IMR-90 (cell line): ENCODE measurements around the gene BAG1. TPM values are rescaled to one million over a fixed set of nuclear protein-coding genes. Genes with fewer than 3 reads are reported as not detected.

Experiments used
- ATAC-seq: fragments of 200-7000 bp; cut with Tn5 transposase; 2 replicates; pipeline ENCODE4 v1.9.1; 2020; ENCODE audit warnings: low read depth, mild to moderate bottlenecking, moderate library complexity
- BruUV-seq: library from RNA; stranded (reverse); fragments of 400-500 nt; replicated peaks from 2 replicates; lab custom pipeline; 2021; lab: Mats Ljungman, UMichigan
- CTCF ChIA-PET: fragments of 300-600 bp; formaldehyde crosslinking; extraction: SDS; loops from one replicate; lab custom pipeline; 2021; ENCODE audit warnings: antibody characterized with exemption; lab: Yijun Ruan, JAX
- POLR2A ChIA-PET: fragments of 300-600 bp; sonication (Branson Sonifier 250); formaldehyde crosslinking; loops from one replicate; lab custom pipeline; 2022; ENCODE audit warnings: antibody characterized with exemption; ENCODE audit not compliant: unreplicated experiment; lab: Charles Lee
- DNase-seq: peaks from one replicate; pipeline ENCODE4 v3.0.0; 2013
- H2AFZ ChIP-seq: replicated peaks from 2 replicates; pipeline ENCODE3; 2013; ENCODE audit warnings: low read length, mild to moderate bottlenecking; ENCODE audit not compliant: poor library complexity
- H2AK5ac ChIP-seq: 2 replicates; pipeline ENCODE4 v1.6.1; 2013; ENCODE audit warnings: low read depth, low read length, inconsistent platforms
- H2AK9ac ChIP-seq: replicated peaks from 2 replicates; pipeline ENCODE3; 2013; ENCODE audit warnings: mild to moderate bottlenecking, low read depth, low read length, moderate library complexity; ENCODE audit not compliant: poor library complexity
- H2BK120ac ChIP-seq: 2 replicates; pipeline ENCODE4 v1.6.1; 2013; ENCODE audit warnings: low read depth, low read length, inconsistent platforms
- H2BK15ac ChIP-seq: 3 replicates; pipeline ENCODE4 v1.6.1; 2013; ENCODE audit warnings: low read depth, low read length, inconsistent platforms
- H2BK20ac ChIP-seq: 2 replicates; pipeline ENCODE4 v1.6.1; 2013; ENCODE audit warnings: low read depth, mild to moderate bottlenecking, inconsistent platforms, low read length, moderate library complexity
- H2BK5ac ChIP-seq: 2 replicates; pipeline ENCODE4 v1.6.1; 2013; ENCODE audit warnings: mild to moderate bottlenecking, low read depth, low read length, inconsistent platforms; ENCODE audit not compliant: poor library complexity, severe bottlenecking
- H3K14ac ChIP-seq: replicated peaks from 2 replicates; pipeline ENCODE4 v1.6.1; 2013; ENCODE audit warnings: low read depth, low read length, inconsistent platforms
- H3K18ac ChIP-seq: 2 replicates; pipeline ENCODE4 v1.6.1; 2013; ENCODE audit warnings: low read depth, low read length, control low read depth
- H3K23ac ChIP-seq: 2 replicates; pipeline ENCODE4 v1.6.1; 2013; ENCODE audit warnings: low read depth, low read length, inconsistent platforms
- H3K27ac ChIP-seq: 2 replicates; pipeline ENCODE4 v1.5.1; 2013; ENCODE audit warnings: mild to moderate bottlenecking, control low read depth, low read length; ENCODE audit not compliant: insufficient read depth
- H3K27me3 ChIP-seq: 2 replicates; pipeline ENCODE4 v1.6.1; 2013; ENCODE audit warnings: low read length; ENCODE audit not compliant: control insufficient read depth, insufficient read depth
- H3K36me3 ChIP-seq: 2 replicates; pipeline ENCODE4 v1.6.1; 2013; ENCODE audit warnings: low read length, mixed read lengths; ENCODE audit not compliant: control insufficient read depth, insufficient read depth
- H3K4ac ChIP-seq: 2 replicates; pipeline ENCODE4 v1.6.1; 2013; ENCODE audit warnings: low read depth, low read length, inconsistent platforms
- H3K4me1 ChIP-seq: 2 replicates; pipeline ENCODE4 v1.6.1; 2013; ENCODE audit warnings: low read length, mixed read lengths; ENCODE audit not compliant: control insufficient read depth, insufficient read depth
- H3K4me2 ChIP-seq: 2 replicates; pipeline ENCODE4 v1.6.1; 2013; ENCODE audit warnings: low read depth, mild to moderate bottlenecking, control low read depth, low read length, moderate library complexity
- H3K4me3 ChIP-seq: 2 replicates; pipeline ENCODE4 v1.5.1; 2013; ENCODE audit warnings: low read depth, mild to moderate bottlenecking, control low read depth, low read length, moderate library complexity; ENCODE audit not compliant: insufficient read depth
- H3K56ac ChIP-seq: 2 replicates; pipeline ENCODE4 v1.6.1; 2013; ENCODE audit warnings: low read length, inconsistent platforms; ENCODE audit not compliant: insufficient read depth; ENCODE audit errors: extremely low read depth
- H3K79me1 ChIP-seq, 2 experiments: 2 replicates each; pipeline ENCODE4 v1.6.1; 2013; ENCODE audit warnings: low read length in 2 of 2, inconsistent platforms in 1 of 2, low read depth in 1 of 2
- H3K9ac ChIP-seq: 2 replicates; pipeline ENCODE4 v1.6.1; 2013; ENCODE audit warnings: low read depth, low read length, control low read depth
- H3K9me1 ChIP-seq: 2 replicates; pipeline ENCODE4 v1.6.1; 2013; ENCODE audit warnings: low read length, inconsistent platforms; ENCODE audit not compliant: insufficient read depth
- H3K9me3 ChIP-seq: 2 replicates; pipeline ENCODE4 v1.6.1; 2013; ENCODE audit warnings: low read length; ENCODE audit not compliant: control insufficient read depth, insufficient read depth
- H4K20me1 ChIP-seq: 2 replicates; pipeline ENCODE4 v1.6.1; 2013; ENCODE audit warnings: low read length, inconsistent platforms; ENCODE audit not compliant: insufficient read depth
- H4K5ac ChIP-seq: 2 replicates; pipeline ENCODE4 v1.6.1; 2013; ENCODE audit warnings: mild to moderate bottlenecking, low read depth, low read length, control low read depth
- H4K8ac ChIP-seq, 2 experiments: 2 replicates each; pipeline ENCODE4 v1.6.1; 2013; ENCODE audit warnings: low read depth in 2 of 2, low read length in 2 of 2, control low read depth in 1 of 2, inconsistent platforms in 1 of 2
- H4K91ac ChIP-seq: 2 replicates; pipeline ENCODE4 v1.6.1; 2013; ENCODE audit warnings: low read depth, low read length, inconsistent platforms; ENCODE audit not compliant: insufficient read depth
- BHLHE40 ChIP-seq: fragments of 150-350 bp; IDR thresholded peaks from 2 replicates; pipeline ENCODE4 v1.6.1; 2016; ENCODE audit warnings: mild to moderate bottlenecking, low read depth, low read length
- CEBPB ChIP-seq: IDR thresholded peaks from 2 replicates; pipeline ENCODE4 v1.6.1; 2012; ENCODE audit warnings: low read depth, low read length, improper control_type of control experiment
- CHD1 ChIP-seq: IDR thresholded peaks from 2 replicates; pipeline ENCODE4 v1.6.1; 2012; ENCODE audit warnings: low read depth, low read length, improper control_type of control experiment
- CTCF ChIP-seq: conservative IDR thresholded peaks from 2 replicates; pipeline ENCODE4 v1.5.1; 2012; ENCODE audit warnings: mild to moderate bottlenecking, low read depth, low read length, improper control_type of control experiment
- FOS ChIP-seq: fragments of 150-350 bp; IDR thresholded peaks from 2 replicates; pipeline ENCODE4 v1.6.1; 2016; ENCODE audit warnings: low read depth, low read length
- MAFK ChIP-seq: IDR thresholded peaks from 2 replicates; pipeline ENCODE4 v1.6.1; 2012; ENCODE audit warnings: low read depth, low read length, improper control_type of control experiment
- MAZ ChIP-seq: IDR thresholded peaks from 2 replicates; pipeline ENCODE4 v1.6.1; 2012; ENCODE audit warnings: low read depth, mild to moderate bottlenecking, low read length, improper control_type of control experiment, moderate library complexity, borderline replicate concordance
- MXI1 ChIP-seq: IDR thresholded peaks from 2 replicates; pipeline ENCODE4 v1.6.1; 2012; ENCODE audit warnings: low read depth, mild to moderate bottlenecking, low read length, moderate library complexity, borderline replicate concordance
- NFE2L2 ChIP-seq: fragments of 150-350 bp; IDR thresholded peaks from 2 replicates; pipeline ENCODE4 v1.6.1; 2016; ENCODE audit warnings: low read depth, mild to moderate bottlenecking, low read length
- POLR2A ChIP-seq: IDR thresholded peaks from 2 replicates; pipeline ENCODE4 v1.6.1; 2012; ENCODE audit warnings: mild to moderate bottlenecking, low read depth, low read length
- RAD21 ChIP-seq: IDR thresholded peaks from 2 replicates; pipeline ENCODE4 v1.6.1; 2012; ENCODE audit warnings: low read length, improper control_type of control experiment
- RCOR1 ChIP-seq: IDR thresholded peaks from 2 replicates; pipeline ENCODE4 v1.6.1; 2012; ENCODE audit warnings: mild to moderate bottlenecking, low read length, improper control_type of control experiment; ENCODE audit not compliant: insufficient replicate concordance
- RFX5 ChIP-seq: IDR thresholded peaks from 2 replicates; pipeline ENCODE4 v1.8.0; 2012; ENCODE audit warnings: low read depth, mild to moderate bottlenecking, low read length, moderate library complexity
- SMC3 ChIP-seq: fragments of 150-350 bp; IDR thresholded peaks from 2 replicates; pipeline ENCODE4 v1.6.1; 2016; ENCODE audit warnings: low read depth, mild to moderate bottlenecking, antibody characterized with exemption, low read length, moderate library complexity
- WGBS, 2 experiments: methylation state at CpG; one replicate each; pipeline versions ENCODE4 v1.1.5 to v1.1.7; 2013; ENCODE audit warnings: missing lambda C conversion rate in 2 of 2; ENCODE audit not compliant: insufficient read length in 1 of 2; ENCODE audit errors: extremely low coverage in 2 of 2; 5-methylcytosine and 5-hydroxymethylcytosine counted together
- dilution Hi-C: fragments of 300-500 bp; cut with HindIII; formaldehyde crosslinking; loops from one replicate; pipeline ENCODE4 v1.14.3; 2018; ENCODE audit warnings: low sequenced_read_pairs; ENCODE audit not compliant: unreplicated experiment
- in situ Hi-C: fragments of 300-500 bp; cut with MboI; formaldehyde crosslinking; loops from 3 replicates; pipeline ENCODE4 v1.14.3; 2019; ENCODE audit warnings: low sequenced_read_pairs, inconsistent platforms, mixed read lengths
- intact Hi-C: fragments of 100-400 bp; cut with micrococcal nuclease; formaldehyde crosslinking; loops from 2 replicates; pipeline ENCODE4 v1.10.0; 2022
- polyA plus RNA-seq, 3 experiments: library from polyadenylated mRNA; depleted of rRNA; stranded (reverse); fragments of >200 nt; gene quantifications; 2 replicates each; pipeline ENCODE4 v1.2.3, GENCODE V29; 2012; ENCODE audit warnings: low replicate concordance in 1 of 3
- total RNA-seq: library from RNA; depleted of rRNA; stranded (reverse); fragments of >200 nt; gene quantifications from 2 replicates; pipeline ENCODE4 v1.2.3, GENCODE V29; 2012
- TF ChIP-seq, protein P1 (sequence below): fragments of 150-350 bp; IDR thresholded peaks from 2 replicates; pipeline ENCODE4 v1.6.1; 2017; ENCODE audit warnings: mild to moderate bottlenecking, antibody characterized with exemption, low read length, low read depth

The BAG1 gene
- total and polyA plus RNA-seq, 2 of the 4 experiments (the other 2 are of a cell fraction) = 4.5 to 20.9 TPM

DNA sequence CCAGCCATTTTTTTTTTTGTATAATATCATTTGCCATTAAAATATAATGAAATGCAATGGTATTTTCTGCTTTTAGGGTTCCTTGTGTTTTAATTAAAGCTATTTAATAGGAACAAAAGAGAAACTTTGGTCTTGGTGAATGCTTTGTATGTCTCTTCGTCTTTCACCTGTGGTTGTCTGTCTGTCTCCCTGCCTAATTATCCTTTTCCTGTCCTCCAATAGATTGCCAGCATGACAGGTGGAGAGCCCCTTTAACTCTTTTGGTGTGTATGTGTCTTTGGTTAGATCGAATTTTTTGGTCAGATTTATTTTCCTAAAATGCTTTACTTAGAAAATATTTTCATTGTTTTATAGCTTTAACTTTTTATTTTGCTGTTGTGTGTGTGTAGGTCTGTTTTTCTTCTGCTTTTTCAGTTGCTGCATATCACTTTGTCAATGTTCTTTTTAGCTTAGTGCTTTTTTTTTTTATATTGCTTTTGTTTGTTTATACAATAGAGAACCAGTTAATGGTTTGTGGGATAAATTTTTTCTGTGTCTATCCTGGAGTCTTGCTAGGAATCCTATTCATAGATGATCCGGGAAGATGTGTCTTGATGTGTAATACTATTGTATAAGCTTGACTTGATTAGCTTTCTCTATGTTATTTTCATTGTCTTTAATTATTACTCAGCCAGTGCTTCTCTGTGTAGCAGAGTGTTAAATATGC lies 8.9 kb upstream of the BAG1 start:
- WGBS, 2 experiments = no CpG with 5 or more reads among the region's 3 CpGs
- in situ Hi-C loops = no loop called here
- CTCF ChIA-PET = interaction anchor here (0.6 to 1.1 kb wide), 5 partner anchors 10 to 346 kb away, joined by 3 to 5 read pairs (median 4); no protein-coding TSS in a partner anchor
- TF ChIP-seq POLR2A = no peak
- TF ChIP-seq RFX5 = no peak
- no peak for TF ChIP-seq MXI1
- TF ChIP-seq NFE2L2 = no peak
- TF ChIP-seq RAD21 = no peak
- no peak for TF ChIP-seq SMC3
- no peak for TF ChIP-seq CHD1
- no peak for TF ChIP-seq MAFK
- no peak for TF ChIP-seq BHLHE40
- TF ChIP-seq CTCF = no peak
- TF ChIP-seq MAZ = no peak
- TF ChIP-seq RCOR1 = no peak
- TF ChIP-seq, protein P1, sequence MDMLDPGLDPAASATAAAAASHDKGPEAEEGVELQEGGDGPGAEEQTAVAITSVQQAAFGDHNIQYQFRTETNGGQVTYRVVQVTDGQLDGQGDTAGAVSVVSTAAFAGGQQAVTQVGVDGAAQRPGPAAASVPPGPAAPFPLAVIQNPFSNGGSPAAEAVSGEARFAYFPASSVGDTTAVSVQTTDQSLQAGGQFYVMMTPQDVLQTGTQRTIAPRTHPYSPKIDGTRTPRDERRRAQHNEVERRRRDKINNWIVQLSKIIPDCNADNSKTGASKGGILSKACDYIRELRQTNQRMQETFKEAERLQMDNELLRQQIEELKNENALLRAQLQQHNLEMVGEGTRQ = no peak
- TF ChIP-seq FOS = no peak
- no peak for TF ChIP-seq CEBPB

More for the DNA sequence above, 8.9 kb upstream of the BAG1 start:
- Histone ChIP-seq H3K4me2 (no peak overlapping the region), H2BK15ac (no peak overlapping the region), H3K4me3 (no peak overlapping the region), H2BK120ac (no peak overlapping the region), H4K20me1 (no peaks in the 10 kb centered on the region), H3K36me3 (peaks cover 50% of the 10 kb centered on the region), H3K79me1 (peaks cover 13 to 21% of the 10 kb centered on the region in 2 experiments; a peak in 3 of 4 replicates), H3K18ac (no peak overlapping the region), H2AFZ (no peak overlapping the region), H3K27ac (no peak overlapping the region), H3K56ac (no peak overlapping the region), H3K9ac (no peak overlapping the region), H2AK9ac (no peak overlapping the region), H2BK20ac (no peak overlapping the region), H2BK5ac (no peak overlapping the region), H4K5ac (no peak overlapping the region), H3K27me3 (no peaks in the 10 kb centered on the region), H3K14ac (no peak overlapping the region), H3K4ac (no peak overlapping the region), H3K9me1 (peaks cover 2% of the 10 kb centered on the region; the same call in 1 of the 2 replicates), H4K91ac (no peak overlapping the region), H3K9me3 (no peaks in the 10 kb centered on the region), H4K8ac (no peak overlapping the region), H3K4me1 (peaks cover 5% of the 10 kb centered on the region), H2AK5ac (no peak overlapping the region), H3K23ac (no peak overlapping the region)
- intact Hi-C loops (no loop called here), dilution Hi-C loops (no loop called here)
- POLR2A ChIA-PET = interaction anchor here (0.5 to 0.9 kb wide), 4 partner anchors 9 to 85 kb away, joined by 3 to 5 read pairs (median 3); partner anchors contain the start of genes BAG1 and CHMP5
- ATAC-seq = peak; percentile 62
- peak; percentile 59 for DNase-seq
- no TSS peak for BruUV-seq
